ENCODE results near the gene C10orf53.

C10orf53 gene

DNA sequence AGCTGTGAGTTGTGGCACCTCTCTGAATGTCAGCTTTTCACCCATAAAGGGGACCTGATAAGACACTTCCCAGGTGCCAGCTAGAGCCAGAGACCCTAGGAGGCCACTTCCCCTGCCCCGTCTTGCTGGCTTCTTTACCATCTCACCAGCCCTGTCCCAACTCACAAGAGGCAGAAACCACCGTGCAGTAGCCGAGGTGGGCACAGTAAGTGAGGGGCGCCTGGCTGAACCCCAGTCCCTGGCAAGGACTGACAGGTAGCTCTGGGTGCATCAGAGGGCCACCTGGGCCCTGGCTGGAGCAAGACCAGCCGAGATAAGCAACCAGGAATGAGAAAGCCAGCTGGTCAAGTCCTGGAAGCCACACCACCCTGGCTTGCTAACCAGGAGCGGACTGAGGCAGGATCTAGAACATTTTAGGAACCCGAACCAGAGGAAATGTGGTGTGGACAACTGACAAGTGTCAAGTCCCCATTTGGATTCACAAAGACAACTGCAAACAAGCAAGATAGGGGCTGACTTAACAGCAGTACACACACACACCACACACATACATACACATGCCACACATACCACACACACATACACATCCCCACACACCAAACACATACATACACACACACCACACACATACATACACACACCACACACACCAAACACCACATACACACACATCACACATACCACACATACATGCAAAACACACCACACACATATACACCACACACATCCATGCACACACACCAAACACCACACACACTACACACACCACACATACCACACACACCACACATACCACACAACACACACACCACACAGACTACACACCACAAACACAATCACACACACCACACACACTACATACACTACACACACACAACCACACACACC, 61.9 kb downstream of the C10orf53 start:
- TF ChIP-seq POLR2AphosphoS5 (IDR thresholded peaks at IDR 0.05; ENCODE audit: low read depth, low read length) (no peak), TAF1 (IDR thresholded peaks at IDR 0.05; ENCODE audit: borderline replicate concordance, low read depth, low read length) (no peak), POLR2A (IDR thresholded peaks at IDR 0.05; ENCODE audit: low read depth, low read length) (no peak)
- DNase-seq (ENCODE audit: insufficient read length), result peak; percentile 11
- FAIRE-seq, result peak; percentile 86

GRCh38 chr10:49742683-49743463, 63.4 kb downstream of the C10orf53 start:
- TF ChIP-seq POLR2A (IDR thresholded peaks at IDR 0.05; ENCODE audit: low read depth, low read length) (no peak), TAF1 (IDR thresholded peaks at IDR 0.05; ENCODE audit: borderline replicate concordance, low read depth, low read length) (no peak), POLR2AphosphoS5 (IDR thresholded peaks at IDR 0.05; ENCODE audit: low read depth, low read length) (no peak)
- FAIRE-seq, result no peak
- DNase-seq (ENCODE audit: insufficient read length), result no peak

DNA sequence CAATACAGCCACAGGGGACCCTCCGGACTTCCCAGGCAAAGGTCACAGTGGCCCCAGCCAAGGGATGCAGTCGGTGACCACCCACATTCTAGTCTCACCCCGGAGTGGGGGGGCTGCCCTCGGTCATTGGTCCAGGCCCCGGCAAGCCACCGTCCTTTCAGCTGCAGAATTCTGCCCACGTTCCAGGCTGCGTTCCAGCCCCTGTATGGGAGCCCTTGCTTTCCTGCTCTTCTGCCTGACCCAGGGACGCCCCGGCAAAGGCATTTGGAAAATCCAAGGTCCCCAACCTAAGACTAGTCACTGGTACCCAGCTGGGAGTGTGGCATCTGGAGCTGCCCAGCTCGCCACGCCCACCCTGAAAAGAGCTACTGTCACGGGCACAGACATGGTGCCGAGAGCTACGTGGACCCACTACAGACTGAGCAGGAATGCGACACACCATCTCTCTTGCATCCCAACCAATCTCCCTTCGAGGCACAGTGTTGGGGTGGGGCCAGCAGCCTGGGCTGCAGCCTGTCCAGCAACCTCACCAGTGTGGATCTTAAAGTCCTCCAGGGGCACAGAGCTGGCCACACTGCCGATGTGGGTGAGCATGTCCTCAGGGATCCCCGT, 64.1 kb downstream of the C10orf53 start:
- DNase-seq (ENCODE audit: insufficient read length) (peak; percentile 14), FAIRE-seq (no peak)
- TF ChIP-seq TAF1 (IDR thresholded peaks at IDR 0.05; ENCODE audit: borderline replicate concordance, low read depth, low read length) (no peak), POLR2AphosphoS5 (IDR thresholded peaks at IDR 0.05; ENCODE audit: low read depth, low read length) (no peak), POLR2A (IDR thresholded peaks at IDR 0.05; ENCODE audit: low read depth, low read length) (no peak)

DNA sequence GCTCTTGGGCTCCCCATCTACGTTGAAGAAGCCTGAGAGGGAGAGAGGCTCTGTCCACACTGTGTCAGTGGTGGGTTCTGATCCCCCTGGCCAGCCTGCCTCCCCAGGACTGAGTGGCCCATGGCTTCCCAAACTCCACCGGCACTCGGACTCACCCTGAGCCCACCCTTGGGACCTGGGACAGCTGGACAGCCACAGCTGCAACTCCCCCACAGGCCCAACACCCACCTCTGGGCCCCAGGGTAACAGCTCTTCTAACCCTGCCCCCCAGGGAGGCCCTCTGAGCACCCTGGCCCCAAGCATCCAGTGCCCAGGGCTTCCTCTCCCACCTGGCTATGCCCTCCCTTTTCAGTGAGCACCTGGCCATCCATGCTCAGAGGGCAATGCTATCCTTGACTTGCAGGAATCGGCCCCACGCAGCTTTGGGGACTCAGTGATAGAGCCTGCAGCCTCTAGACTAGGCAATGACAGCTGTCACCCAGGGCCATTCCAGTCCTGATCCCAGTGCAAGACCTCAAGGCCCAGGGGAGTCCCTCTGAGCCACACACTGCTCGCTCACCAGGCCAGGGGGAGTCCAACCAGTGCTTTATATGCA, 64.7 kb downstream of the C10orf53 start:
- no peak for FAIRE-seq
- no peak for TF ChIP-seq POLR2A (IDR thresholded peaks at IDR 0.05; ENCODE audit: low read depth, low read length)
- no peak for TF ChIP-seq POLR2AphosphoS5 (IDR thresholded peaks at IDR 0.05; ENCODE audit: low read depth, low read length)
- peak; percentile 16 for DNase-seq (ENCODE audit: insufficient read length)

- DNase-seq (ENCODE audit: insufficient read length), result peak; percentile 8
- FAIRE-seq, result no peak
- no peak for TF ChIP-seq TAF1 (IDR thresholded peaks at IDR 0.05; ENCODE audit: borderline replicate concordance, low read depth, low read length)
These were observed 65.6 kb downstream of the C10orf53 start for GRCh38 chr10:49744924-49745605.

DNA sequence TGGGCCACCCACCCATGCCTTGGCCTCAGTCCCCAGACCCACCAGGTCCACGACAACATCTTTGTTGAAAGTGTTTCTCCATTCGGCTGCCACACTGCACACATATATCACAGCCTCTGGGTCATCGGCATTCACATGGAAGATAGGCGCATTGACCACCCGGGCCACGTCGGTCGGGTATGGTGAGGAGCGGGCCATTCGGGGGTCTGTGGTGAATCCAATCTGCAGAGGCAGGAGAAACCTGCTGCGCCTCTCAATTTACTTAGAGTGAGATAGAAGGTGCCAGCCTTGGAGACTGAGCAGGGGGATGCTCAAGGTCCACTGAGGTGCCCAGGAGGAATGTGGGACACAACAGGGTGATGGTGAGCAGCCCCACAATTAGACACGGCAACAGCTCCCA, 66.3 kb downstream of the C10orf53 start:
- no peak for TF ChIP-seq POLR2A (IDR thresholded peaks at IDR 0.05; ENCODE audit: low read depth, low read length)
- TF ChIP-seq POLR2AphosphoS5 (IDR thresholded peaks at IDR 0.05; ENCODE audit: low read depth, low read length), result no peak
- no peak for TF ChIP-seq TAF1 (IDR thresholded peaks at IDR 0.05; ENCODE audit: borderline replicate concordance, low read depth, low read length)
- DNase-seq (ENCODE audit: insufficient read length) (no peak), FAIRE-seq (no peak)

GRCh38 chr10:49746626-49747302, 67.3 kb downstream of the C10orf53 start:
- no peak for FAIRE-seq
- no peak for TF ChIP-seq TAF1 (IDR thresholded peaks at IDR 0.05; ENCODE audit: borderline replicate concordance, low read depth, low read length)
- TF ChIP-seq POLR2A (IDR thresholded peaks at IDR 0.05; ENCODE audit: low read depth, low read length), result no peak
- no peak for TF ChIP-seq POLR2AphosphoS5 (IDR thresholded peaks at IDR 0.05; ENCODE audit: low read depth, low read length)
- peak; percentile 8 for DNase-seq (ENCODE audit: insufficient read length)
